Stimulated activated CD8-positive, alpha-beta memory T cell treated with anti-CD3 and anti-CD28 coated beads, Interleukin-15, amount 100 ng/mL, for 4 hours (primary cell): ENCODE measurements around the gene RBM44.

Source experiments
- DNase-seq, 2 donors: peaks; one replicate each; pipeline ENCODE4 v3.0.0-alpha.2; 2020; ENCODE audit warnings: low read depth in 2 of 2

RBM44 gene

GRCh38 chr2:237886685-237887481 is 88.3 kb downstream of the RBM44 start:
- no peak for DNase-seq

DNA sequence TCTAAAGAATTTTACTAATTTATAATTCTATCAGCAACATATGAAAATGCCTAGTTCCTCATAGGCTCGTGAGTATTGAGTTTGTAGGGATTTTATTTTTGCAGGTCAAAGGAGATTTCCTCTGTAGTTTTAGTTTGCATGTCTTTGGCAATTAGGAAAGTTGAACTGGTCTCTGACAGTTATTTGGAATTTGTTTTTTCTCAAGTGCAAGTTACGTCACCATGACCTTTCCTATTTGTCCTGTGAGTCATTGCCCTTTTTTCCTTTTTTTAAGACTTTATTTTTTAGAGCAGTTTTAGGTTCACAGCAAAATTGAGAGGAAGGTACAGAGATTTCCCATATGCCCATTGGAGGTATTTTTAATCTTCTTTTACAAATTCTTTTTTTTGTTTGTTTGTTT is 89.8 kb downstream of the RBM44 start:
- no peak for DNase-seq

DNA sequence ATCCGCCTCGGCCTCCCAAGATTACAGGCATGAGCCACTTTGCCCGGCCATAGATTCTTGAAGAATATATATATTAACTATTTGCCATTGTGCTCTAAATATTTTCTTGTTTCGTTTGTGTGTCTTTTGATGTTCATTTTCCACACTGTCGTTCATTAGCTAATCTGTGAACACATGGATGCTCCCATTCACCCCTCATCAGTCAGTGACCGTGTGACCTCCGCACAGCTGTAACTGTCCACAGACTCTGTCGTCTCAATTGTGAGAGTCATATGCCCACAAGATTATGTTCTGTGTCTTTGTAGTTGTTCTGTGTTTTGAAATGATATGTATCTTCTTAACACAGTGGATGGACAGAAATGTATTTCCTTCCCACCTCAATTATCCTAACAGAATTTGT is 90.4 kb downstream of the RBM44 start:
- DNase-seq = no peak

- no peak for DNase-seq
Measured at GRCh38 chr2:237889811-237890210, 91.2 kb downstream of the RBM44 start.
